ENCODE measurements around the gene NFKB2.

Gene NFKB2

GRCh38 chr10:102409604-102410428 is 14.3 kb downstream of the NFKB2 start:
- no peak for DNase-seq

DNA sequence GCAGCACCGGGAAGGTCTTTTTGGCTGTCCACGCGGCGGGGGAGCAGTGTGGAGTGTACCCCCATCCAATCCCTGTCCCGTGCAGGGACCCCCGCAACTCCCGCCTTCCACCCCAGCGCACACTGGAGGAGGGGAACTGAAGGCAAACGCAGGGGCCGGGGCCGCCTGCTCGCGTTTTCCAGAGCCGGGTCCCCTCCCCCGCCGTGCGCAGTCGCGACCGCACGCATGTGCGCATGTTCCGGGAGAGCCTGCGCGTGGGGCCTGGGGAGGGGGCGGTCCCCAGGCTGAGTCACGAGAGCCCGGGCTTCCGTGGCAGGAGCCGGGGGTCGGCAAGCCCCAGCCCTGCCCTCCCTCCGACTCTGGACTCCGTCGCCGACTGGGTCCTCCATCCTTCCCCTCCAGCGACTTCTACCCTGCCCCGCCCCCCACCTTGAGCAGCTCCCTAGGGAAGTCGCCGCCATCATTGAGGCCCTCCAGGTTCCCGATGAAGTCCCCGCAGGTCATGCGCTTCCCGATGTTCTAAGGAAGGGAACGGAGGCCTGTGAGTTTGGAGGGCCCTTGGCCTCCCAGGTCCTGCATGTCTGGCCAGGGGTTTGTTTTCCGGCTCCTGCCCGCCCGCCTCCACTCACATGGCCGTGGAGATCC is 15.0 kb downstream of the NFKB2 start:
- DNase-seq: no peak

GRCh38 chr10:102411341-102412255 is 16.1 kb downstream of the NFKB2 start:
- no peak for DNase-seq

- DNase-seq: no peak
These were observed 16.8 kb downstream of the NFKB2 start for GRCh38 chr10:102412293-102412692.

DNA sequence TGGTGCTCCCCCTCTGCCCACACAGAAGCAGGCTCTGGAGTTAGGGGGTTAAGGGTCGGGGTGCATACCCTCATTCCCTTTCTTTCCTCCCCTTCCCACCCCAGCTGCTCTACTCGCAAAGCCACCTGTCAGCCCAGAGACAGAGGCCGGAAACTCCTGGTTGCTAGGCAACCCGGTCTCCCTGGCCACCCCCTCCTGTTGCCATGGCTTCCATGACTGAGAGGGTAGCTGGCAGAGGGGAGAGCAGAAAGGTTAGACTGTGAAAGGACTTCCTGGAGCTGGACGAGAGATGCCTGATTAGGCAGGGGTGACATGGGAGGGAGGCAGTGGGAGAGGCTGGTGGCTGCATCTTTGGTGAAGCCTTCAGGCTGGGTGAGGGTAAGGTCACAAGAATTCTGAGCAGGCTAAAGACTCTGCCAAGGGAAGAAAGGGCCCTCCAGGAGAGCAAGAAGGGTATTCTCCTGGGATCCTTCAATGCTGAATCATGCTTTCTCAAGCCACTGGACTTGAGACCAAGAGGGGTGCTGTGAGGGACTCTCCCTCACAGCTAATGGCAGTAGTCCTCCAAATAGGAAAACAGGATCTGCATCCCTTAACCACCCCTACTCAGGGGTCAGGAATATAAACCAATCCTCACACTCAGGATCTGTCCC is 17.7 kb downstream of the NFKB2 start:
- DNase-seq: peak; percentile 71

- no peak for DNase-seq
These were observed 18.5 kb downstream of the NFKB2 start for GRCh38 chr10:102413806-102414561.

- no peak for DNase-seq
These were observed 19.2 kb downstream of the NFKB2 start for GRCh38 chr10:102414749-102415148.

- DNase-seq: no peak
These were observed 20.8 kb downstream of the NFKB2 start for GRCh38 chr10:102416283-102416682.

DNA sequence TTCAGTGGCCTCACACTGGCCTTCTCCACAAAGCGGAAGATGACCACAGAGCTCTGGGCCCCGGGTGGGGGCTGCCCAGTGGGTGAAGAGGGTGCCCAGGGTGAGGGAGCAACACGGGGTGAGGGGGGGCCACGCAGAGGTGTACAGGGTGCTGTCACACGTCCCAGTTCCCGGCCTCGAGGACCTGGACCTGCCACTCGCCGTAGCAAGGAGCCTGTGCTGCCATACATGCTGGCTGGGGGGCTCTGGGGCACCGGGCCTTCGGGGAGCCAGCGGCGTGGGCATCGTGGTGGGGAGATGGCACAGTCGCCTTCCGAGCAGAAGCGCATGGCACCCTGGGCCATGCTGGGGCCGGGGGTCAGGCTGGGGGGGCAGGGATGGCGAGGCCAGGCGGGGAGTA is 21.2 kb downstream of the NFKB2 start:
- no peak for DNase-seq

DNA sequence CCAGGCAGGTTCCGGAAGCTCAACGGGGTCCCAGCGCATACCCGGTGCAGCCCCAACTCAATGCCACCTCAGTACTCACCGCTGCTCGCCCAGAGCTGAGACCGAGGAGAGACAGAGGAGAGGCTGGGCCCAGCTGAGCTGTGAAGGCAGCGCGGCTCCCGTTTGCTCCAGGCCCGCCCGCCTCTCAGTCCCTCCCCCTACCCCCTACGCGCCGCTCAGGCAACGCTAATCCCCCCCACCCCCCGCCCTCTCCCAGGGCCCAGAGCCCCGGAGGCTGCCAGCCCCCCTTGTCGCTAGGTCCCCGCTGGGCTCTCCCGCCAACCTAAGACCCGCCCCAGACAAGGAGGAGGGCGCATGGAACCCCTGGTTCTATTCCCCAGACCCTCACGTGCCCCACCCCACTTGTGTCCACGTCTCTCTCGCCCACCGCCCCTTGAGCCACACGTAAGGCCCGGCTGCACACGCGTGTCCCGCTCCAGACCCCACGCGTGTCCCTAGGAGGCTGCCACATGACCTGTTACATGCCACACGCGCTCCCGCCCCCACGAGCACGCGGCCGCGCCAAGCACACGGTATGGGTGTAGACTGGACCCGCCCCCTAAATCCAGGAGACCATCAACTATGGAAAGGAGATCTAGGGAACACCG is 23.2 kb downstream of the NFKB2 start, which contains the start of gene PSD:
TSS of gene PSD (minus strand) at position 164 of the 647 bp plus-strand sequence. CDS start 1,747 bp downstream, outside the sequence.
- peak; percentile 71 for DNase-seq

DNA sequence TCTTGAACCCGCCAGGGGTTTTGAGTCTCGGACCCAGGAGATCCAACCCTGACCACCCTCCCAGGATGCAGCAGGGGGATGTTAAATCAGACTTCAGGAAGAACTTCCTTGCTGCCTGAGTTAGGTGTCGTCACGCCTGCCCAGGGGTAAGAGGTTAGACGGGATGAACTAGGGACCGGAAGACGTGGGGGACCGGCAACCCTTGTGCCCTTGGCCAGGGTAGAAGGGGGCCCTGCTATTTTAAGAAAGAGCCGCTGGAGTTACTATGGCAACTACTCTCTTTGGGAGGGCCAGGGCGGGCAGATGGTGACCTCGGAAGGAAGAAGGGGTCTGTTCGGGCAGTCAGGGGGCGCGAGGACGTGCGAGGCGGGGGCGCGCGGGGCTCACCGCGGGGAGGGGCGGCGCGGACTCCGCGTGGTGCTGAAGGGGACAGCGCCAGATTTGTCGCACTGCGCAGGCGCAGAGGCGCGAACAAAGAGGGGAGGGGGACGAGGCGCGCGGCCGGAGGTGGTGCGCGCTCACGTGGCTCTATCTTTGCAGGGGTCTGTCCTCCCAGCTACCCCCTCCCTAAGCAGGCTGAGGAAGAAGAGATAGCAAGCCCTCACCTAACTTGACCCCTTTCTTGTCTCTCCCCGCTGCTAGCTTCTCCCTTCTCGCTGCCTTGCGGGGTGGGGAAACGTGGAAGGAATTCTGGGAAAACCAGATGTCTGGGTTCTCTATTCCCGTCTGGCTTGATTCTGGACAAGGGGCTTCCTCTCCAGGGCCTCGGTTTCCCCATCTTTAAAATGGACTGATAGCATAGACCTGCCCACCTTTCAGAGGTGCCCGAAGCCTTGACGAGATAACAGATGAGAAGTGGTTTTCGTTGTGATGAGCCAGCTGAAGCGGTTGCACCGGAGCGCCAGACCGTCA is 24.0 kb downstream of the NFKB2 start:
- DNase-seq: peak; percentile 65

GRCh38 chr10:102420181-102420713 is 24.7 kb downstream of the NFKB2 start:
- DNase-seq: no peak

- DNase-seq: peak; percentile 89
These were observed 25.4 kb downstream of the NFKB2 start, which contains the start of gene FBXL15 for GRCh38 chr10:102420714-102421506. FBXL15 (plus strand) TSS chr10:102420836; CDS start chr10:102421130, 294 bp downstream.

DNA sequence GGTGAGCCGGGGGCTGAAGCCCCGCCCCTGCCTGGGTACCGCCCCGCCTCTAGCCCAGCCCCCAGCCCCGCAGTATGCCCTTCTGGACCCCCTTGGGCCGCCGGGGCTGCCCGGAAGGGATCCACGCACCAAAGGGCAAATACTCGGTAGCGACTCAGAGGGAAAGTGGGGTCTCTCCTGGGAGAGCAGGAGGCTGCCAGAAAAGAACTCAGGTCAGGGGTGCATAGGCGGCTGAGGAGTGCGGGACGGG is 25.9 kb downstream of the NFKB2 start:
- DNase-seq: no peak

GRCh38 chr10:102421757-102422512 is 26.4 kb downstream of the NFKB2 start:
- DNase-seq: no peak

DNA sequence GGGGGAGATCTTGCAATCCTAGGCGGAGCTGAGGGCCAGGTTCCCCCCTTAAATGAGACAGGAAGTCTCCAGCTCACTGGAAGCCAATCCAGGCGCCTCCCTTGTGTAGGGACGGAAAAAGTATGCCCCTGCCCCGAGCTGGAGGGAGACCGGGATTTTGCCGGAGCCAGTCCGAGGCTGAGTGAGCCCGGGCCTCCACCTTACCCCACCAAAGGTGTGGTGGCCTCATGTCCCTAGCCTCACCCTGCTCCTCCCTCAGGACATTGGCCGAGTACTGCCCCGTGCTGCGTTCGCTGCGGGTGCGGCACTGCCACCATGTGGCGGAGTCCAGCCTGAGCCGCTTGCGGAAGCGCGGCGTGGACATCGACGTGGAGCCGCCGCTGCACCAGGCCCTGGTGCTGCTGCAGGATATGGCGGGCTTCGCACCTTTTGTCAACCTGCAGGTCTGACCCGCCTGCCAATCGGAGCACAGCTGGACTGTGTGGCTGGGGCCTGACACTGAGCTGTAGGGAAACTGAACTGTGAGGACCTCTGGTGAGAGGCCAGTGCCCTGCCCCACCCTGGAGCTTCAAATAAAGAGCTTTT is 27.1 kb downstream of the NFKB2 start:
- DNase-seq: no peak

DNA sequence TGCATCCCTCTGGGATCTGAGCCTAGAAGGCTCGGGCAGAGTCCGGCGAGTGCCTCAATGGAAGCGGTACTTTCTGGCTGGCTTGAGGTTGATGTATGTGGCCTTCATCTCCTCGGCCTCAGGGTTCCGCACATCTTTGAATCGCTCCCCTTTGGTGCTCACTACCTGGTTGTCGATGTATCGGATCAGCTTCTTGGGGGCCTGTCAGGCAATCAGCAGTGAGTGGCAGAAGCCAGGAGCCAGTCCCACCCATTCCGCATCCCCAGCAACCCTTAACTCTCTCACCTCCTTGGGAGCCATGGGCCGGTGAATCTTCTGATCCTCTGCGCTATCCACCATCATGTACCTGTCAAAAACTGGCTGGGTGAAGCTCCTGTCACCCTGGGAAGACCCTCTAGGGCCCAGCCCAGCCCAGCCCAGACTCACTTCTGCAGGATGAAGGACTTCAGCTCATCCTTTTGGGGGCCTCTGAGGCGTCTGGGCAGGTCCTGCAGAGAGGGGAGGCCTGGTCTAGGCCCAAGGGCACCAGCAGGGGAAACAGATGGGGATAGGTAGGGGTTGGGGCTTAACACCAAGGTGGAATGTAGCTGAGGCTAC is 28.0 kb downstream of the NFKB2 start:
- no peak for DNase-seq

DNA sequence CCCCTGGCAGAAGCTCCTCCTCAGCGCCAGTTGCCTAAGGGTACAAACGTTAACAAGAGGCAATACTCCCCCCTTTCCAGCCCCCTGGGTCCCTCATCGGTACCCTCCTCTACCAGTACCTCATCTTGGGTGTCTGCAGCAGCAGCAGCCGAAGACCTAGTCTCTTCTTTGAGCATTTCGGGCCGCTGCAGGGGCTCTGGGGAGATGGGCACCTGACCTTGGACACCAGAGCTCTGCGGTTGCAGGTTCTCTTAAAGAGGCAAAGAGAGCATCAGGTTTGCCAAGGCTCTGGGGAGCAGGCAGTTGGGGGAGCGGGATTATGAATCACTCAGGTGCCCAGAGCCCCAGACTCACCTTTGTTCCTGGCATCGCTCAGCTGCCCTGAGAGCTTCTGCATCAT is 28.6 kb downstream of the NFKB2 start:
- no peak for DNase-seq
